NCI-H748 treated with DMSO at 0.1 percent for 48 hours (cell line): ENCODE data around the gene POLR1G.

Experiments
- DNase-seq: peaks from one replicate; lab custom pipeline; 2025; lab: John Stamatoyannopoulos, UW

Gene POLR1G

DNA sequence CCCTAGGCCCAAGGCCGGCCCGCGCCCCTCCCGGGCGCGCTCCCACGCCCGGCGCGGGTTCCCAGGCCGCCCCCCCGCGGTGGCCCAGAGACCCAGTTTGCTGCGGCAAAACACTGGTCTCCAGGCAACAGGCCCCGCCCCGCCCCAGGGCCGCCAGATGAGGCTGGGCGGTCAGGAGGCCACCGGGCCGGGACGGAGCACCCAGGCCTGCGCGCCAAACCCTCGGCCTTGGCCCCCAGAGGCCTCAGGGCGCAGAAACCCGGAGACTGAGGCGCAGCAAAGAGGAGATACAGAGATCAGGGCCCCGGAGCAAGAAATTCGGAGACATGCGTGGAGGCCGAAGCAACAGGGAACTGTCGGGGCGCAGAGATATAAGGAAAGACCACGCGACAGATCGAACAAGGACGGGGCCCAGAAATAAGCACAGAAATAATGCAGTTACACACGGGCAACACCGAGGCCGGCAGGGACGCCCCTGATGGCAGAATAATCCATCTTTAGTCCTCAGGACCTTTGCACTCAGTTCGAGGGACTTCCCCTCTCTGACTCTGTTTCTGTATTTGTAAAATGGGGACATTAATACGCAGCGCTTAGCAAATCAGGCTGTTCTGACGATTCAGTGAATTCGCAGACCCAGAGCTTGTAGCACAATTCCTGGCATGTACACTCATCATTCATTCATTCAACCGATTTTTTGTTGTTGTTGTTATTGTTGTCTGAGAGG is 38.0 kb downstream of the POLR1G start:
- peak; percentile 37 for DNase-seq

DNA sequence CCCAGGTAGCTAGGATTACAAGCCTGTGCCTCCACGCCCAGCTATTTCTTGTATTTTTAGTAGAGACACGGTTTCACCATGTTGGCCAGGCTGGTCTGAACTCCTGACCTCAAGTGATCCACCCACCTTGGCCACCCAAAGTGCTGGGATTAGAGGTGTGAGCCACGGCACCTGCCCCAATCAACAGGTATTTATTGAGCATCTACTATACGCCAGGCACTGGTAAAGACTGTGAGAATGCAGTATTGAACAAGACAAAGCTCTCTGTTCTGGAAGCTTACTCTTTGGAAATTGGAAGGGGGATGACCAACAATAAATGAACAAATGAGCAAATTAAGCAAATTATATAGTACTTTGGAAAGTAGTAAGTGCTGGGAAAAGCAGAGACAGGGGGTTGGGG is 38.7 kb downstream of the POLR1G start:
- no peak for DNase-seq

DNA sequence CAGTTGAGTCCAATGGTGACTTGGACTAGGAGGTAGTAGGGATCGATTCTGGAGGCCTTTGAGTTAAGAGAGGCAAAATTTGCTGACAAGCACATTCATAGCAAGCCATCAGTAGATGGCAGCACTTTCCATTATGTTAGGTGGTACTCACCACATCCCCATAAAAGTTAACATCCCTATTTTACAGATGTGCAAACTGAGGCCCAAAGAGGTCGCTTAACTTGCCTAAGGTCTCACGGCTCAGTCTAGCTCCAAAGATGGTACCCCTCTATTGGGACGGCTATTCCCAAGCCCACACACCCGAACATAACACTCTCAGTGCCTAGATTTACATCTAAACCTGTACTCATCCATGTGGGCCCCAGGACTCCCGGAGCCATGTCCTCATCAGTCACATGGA is 39.9 kb downstream of the POLR1G start:
- no peak for DNase-seq

DNA sequence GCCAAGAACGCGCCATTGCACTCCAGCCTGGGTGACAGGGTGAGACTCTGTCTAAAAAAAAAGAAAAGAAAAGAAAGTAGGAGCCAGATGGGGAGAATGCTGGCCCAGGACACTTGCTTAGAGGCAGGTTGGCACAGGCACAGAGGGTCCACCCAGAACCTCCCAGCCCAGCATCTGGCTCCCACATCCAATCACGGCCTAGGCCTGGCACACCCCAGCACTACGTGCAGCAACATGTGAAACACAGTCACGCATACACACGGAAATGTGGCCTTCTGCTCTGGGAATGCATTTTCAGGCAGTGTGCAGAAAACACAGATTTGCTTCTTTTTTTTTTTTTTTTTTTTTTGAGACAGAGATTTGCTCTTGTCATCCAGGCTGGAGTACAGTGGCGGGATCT is 40.5 kb downstream of the POLR1G start:
- no peak for DNase-seq

DNA sequence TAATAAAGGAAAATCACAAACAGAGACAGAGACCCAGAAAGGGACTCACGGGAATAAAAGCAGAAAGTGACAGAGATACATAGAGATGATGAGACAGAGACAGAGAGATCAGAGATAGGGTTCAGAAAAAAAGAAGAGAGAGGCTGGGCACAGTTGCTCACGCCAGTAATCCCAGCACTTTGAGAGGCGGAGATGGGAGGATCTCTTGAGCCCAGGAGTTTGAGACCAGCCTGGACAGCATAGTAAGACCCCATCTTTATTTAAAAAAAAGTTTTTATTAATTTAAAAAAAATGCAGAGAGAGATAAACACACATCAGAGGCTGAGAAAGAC is 41.9 kb downstream of the POLR1G start:
- DNase-seq = no peak

DNA sequence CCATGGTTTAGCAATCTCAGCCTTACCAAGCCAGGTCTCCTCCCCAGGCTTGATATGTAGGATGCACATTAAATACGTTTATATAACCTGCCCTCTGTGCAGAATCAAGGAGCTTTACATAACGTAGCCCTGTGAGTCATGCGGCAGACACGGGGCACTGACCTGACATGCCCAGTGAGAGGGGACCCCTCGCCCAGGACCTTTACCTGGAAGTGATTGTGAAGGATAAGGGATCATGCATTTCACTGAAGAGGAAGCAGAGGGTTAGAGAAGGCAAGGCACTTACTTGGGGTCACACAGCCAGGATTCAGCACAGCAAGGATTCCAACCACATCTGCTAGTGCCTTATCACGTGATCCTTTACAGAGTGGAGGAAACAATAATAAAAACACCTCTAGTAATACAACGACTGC is 42.4 kb downstream of the POLR1G start:
- no peak for DNase-seq

DNA sequence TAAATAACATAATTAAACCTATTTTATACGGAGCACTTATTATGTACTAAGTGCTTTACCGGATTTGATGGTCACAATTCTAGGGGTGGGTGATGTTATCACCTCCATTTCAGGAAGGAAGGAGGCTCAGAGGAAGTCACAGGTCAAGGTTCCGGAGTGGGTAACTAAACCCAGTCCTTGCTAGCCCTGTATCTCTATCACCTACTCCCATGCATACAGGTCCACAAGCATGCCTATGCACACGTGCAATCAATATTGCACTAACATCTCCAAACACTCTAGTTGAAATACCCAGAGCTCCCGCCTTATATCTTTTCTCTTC is 43.5 kb downstream of the POLR1G start:
- DNase-seq = no peak

DNA sequence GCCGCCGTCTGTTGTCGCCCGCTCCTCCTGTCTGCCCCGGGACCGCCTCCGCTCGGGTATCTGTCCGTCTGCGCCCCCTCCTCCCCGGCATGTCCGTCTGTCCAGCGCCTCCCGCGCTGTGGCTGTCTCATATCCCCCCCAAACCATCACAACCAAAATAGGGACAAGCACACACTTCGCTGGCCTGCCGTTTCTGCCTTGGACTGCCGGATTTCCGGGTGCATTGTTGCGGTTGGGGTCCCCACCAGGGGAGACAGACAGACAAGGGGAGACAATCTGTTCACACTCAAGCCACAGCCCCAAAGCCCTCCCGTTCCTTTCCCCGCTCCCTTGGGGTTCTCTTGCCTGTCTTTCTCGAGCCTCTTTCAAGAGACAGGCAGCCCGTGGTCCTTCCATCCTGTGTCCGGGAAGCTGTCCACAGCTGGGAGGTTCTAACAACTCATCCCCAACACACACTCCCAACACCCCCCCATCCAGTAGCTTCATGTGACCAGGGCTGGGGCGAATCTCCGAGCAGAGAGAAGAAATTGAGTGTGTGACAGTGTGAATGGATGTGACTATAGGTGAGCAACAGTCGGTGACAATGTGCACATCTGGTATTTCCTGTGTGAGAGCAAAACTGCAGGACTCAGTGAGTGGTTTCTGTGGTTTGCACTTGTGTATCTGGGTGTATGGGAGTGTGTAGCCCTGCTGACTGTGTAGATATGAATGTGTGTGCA is 44.8 kb downstream of the POLR1G start:
- DNase-seq = no peak

DNA sequence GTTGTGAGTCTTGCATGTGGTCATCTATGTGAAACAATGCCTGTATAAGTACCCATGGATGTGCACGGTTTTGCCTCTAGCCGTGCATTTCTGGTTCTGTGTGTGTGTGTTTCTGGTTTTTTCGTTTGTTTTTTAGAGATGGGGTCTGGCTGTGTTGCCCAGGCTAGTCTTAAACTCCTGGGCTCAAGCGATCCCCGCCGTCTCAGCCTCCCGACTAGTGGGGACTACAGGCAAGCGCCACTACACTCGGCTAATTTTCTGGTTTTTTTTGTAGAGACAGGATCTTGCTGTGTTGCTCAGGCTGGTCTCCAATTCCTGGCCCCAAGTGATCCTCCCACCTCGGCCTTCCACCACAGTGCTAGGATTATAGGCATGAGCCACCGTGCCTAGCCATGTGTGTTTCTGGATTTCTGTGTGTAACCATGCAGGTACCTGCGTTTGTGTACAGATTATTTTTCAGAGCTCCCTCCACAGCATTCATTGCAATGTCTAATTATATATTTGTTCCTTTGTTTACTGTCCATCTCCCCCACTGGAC is 45.5 kb downstream of the POLR1G start:
- DNase-seq = no peak

DNA sequence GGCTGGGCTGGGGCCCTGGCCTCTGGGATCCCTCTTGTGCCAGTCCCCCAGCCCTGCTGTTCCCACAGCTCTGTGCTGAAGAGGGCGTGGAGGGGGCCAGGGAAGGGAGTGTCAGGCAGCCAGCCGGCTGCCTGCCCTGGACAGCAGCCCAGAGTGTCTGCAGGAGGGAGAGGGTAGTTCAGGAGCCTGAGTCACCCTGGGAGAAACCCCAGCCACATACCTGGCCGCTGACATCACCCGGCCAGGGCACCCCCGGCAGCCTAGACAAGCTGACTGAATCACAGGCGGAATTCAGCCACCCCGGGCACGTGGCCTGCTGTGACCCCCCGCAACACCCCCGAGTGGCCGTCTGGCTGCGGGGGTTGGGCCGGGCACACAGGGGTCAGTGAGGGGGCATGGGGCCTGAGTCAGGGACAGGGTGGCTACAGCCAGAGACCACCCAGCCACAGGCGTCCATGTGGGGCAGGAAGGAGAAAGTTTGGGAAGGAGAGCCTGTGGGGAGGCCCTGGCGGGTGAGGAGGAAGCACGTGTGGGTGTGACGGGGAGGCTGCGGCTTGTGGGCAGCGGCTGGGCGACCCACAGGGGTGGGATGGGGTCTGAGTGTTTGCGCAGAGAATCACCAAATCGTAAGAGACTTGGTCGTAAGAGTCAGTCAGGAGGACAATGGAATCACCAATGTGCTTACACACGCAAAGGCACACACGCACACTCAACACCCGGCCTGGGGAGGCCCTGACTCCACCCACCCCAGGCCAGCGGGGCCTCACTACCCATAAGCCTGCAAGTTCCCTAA is 49.5 kb downstream of the POLR1G start:
- no peak for DNase-seq

DNA sequence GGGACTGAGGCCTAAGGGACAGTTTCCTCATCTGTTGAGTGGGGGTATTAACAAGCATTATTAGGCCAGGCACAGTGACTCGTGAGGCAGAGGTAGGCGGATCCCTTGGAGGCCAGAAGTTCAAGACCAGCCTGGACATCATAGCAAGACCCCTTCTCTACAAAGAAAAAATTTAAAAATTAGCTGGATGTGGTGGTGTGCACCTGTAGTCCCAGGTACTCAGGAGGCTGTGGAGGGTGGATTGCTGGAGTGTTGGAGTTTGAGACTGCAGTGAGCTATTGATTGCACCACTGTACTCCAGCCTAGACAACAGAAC is 50.0 kb downstream of the POLR1G start:
- DNase-seq = no peak

DNA sequence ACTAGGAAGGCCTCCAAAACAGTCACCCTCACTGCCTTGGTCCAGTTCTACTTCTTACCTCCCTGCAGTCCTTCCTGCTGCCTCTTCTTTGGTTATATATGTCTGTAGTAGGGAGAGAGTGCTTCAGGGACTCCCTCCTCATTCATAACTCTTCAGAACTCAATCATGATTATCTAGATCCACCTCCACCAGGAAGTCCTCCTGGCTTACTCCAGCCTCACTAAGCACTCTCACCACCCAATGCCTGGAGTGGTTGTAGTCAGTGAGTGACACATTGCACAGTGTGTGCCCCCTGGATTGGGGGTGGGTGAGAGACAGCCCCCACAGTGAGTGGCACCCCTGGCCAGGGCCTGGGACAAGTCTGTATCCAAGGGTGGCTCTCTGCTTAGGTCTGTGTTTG is 51.3 kb downstream of the POLR1G start:
- no peak for DNase-seq
